ENCODE results near the gene RBMS1.

RBMS1 gene

DNA sequence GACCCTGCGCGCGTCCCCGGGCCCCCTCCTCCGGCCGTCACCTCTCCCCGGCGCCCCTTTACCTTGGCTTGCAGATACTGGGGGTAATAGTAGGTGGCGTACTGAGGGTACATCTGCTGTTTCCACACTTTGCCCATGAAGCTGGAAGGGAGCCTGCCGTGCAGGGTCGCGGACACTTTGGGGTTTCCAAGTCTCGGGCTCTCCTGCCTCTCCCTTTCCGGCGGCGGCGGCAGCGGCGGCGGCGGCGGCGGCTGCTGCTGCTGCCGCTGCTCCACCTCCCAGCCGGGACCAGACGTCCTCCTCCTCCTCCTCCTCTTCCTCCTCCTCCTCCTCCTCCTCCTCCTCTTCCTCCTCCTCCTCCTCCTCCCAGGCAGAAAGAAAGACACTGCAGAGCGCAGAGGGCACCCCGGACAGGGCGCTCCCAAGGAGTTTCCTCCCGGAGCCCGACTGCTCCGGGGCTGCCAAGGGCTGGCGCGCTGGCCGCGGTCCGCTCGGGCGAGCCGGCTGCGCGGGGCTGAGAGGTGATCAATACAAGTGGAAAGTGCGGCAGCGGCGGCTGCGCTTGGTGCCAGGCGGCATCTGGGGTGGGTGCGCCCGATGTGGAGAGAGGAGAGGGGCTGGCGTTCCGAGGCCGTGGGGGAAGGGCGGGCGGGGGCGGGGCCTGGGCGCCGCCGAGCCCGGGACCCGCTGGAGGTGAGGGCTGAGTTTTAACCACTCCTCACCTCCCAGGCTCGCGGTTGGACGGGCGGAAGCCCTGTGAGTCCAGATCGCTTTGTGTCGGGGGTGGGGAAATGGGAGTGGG, at the start of gene RBMS1:
TSS of gene RBMS1 (minus strand) at position 581 of the 802 bp plus-strand sequence. CDS start at position 137, 444 bp downstream.
- POLR2A ChIA-PET (ENCODE audit: low non-redundant PET): no interaction called here
- TF ChIP-seq, protein P1, sequence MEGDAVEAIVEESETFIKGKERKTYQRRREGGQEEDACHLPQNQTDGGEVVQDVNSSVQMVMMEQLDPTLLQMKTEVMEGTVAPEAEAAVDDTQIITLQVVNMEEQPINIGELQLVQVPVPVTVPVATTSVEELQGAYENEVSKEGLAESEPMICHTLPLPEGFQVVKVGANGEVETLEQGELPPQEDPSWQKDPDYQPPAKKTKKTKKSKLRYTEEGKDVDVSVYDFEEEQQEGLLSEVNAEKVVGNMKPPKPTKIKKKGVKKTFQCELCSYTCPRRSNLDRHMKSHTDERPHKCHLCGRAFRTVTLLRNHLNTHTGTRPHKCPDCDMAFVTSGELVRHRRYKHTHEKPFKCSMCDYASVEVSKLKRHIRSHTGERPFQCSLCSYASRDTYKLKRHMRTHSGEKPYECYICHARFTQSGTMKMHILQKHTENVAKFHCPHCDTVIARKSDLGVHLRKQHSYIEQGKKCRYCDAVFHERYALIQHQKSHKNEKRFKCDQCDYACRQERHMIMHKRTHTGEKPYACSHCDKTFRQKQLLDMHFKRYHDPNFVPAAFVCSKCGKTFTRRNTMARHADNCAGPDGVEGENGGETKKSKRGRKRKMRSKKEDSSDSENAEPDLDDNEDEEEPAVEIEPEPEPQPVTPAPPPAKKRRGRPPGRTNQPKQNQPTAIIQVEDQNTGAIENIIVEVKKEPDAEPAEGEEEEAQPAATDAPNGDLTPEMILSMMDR (conservative IDR thresholded peaks at IDR 0.05; ENCODE audit: low read depth): no peak
- H3K27ac ChIP-seq: peak within 1 kb of the TSS; percentile 97
- CTCF ChIA-PET: interaction anchor here (0.5 to 0.9 kb wide), 2 partner anchors 45 to 501 kb away, joined by 3 read pairs; no protein-coding TSS in a partner anchor
- DNase-seq (ENCODE audit: low spot score): peak; percentile 60

- ChIA-PET POLR2A (ENCODE audit: low non-redundant PET) (no interaction called here), CTCF (interaction anchor here (0.6 kb wide), 1 partner anchor 41 kb away, joined by 3 read pairs; no protein-coding TSS in a partner anchor)
- DNase-seq (ENCODE audit: low spot score): no peak
Measured at GRCh38 chr2:160541745-160542144, 48.1 kb upstream of the RBMS1 start.

DNA sequence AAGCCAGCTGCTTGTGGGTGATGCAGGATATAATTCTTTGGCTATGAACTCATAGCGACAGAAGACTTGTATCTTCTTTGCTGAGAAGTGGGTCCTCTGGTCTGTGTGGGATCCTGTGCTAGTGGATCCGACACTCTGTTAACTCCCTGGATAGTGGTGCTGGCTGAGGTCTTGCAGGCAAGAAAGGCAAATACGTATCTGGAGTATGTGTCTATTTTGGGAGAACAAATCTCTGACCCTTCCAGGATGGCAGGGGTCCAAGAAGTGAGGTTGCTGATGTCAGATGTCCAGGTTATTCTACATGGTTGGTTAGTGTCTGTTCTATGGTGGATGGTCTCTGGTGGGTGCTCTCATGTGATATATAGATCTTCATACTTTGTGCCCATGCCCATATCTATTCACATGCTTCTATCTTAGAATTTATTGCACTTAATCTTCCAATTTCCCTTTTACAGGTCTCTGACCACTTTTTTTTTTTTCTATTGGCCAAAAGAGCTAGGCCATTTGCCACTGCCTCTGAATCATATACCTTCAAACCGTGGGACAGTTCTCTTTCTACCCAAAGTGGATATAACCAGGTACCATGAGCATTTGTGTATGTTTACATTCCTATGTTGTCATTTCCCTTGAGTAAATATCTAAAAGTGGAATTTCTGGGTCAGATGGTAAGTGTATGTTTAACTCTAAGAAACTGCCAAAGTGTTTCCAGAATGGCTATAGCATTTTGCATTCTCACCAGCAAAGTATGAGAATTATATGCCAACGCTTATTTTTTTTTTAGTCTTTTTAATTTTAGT, 45.1 kb upstream of the RBMS1 start:
- POLR2A ChIA-PET (ENCODE audit: low non-redundant PET): no interaction called here

More at GRCh38 chr2:160541745-160542144, 48.1 kb upstream of the RBMS1 start:
- H3K27ac ChIP-seq: no peak overlapping the region
- TF ChIP-seq, protein P1 (conservative IDR thresholded peaks at IDR 0.05; ENCODE audit: low read depth): no peak

DNA sequence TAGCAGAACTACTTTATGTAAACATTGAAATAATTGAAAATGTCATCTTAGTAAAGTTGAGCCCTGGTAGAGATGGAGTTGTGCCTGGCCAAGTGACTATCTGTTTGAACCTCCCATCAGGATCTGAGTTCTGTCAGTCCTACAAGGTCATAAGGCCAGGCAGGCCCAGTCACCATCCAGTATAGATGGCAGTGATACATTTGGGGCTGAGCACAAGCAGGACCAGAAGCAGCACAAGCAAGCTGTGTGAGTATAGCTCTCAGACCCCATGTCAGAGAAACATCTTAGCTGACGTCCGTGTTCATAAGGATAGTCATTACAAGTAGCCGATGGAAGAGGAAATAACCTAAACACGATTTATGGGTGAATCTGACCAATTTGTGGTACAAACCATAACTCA, 44.5 kb upstream of the RBMS1 start:
- DNase-seq (ENCODE audit: low spot score): no peak
- CTCF ChIA-PET: interaction anchor here (0.5 to 0.7 kb wide), 3 partner anchors 30 to 55 kb away, joined by 3 read pairs; no protein-coding TSS in a partner anchor
- no peak overlapping the region for H3K27ac ChIP-seq
- TF ChIP-seq, protein P1 (conservative IDR thresholded peaks at IDR 0.05; ENCODE audit: low read depth): no peak
- POLR2A ChIA-PET (ENCODE audit: low non-redundant PET): no interaction called here

More for the DNA sequence above, 45.1 kb upstream of the RBMS1 start:
- CTCF ChIA-PET: interaction anchor here (0.6 to 0.7 kb wide), 3 partner anchors 17 to 45 kb away, joined by 3 read pairs; no protein-coding TSS in a partner anchor
- no peak overlapping the region for H3K27ac ChIP-seq
- TF ChIP-seq, protein P1 (conservative IDR thresholded peaks at IDR 0.05; ENCODE audit: low read depth): no peak
- no peak for DNase-seq (ENCODE audit: low spot score)

- H3K27ac ChIP-seq: no peak overlapping the region
- TF ChIP-seq, protein P1 (conservative IDR thresholded peaks at IDR 0.05; ENCODE audit: low read depth): no peak
- DNase-seq (ENCODE audit: low spot score): no peak
- ChIA-PET CTCF (interaction anchor here (0.6 to 0.8 kb wide), 2 partner anchors 12 to 212 kb away, joined by 4 to 8 read pairs; no protein-coding TSS in a partner anchor), POLR2A (ENCODE audit: low non-redundant PET) (no interaction called here)
Measured at GRCh38 chr2:160534996-160535395, 41.4 kb upstream of the RBMS1 start.

DNA sequence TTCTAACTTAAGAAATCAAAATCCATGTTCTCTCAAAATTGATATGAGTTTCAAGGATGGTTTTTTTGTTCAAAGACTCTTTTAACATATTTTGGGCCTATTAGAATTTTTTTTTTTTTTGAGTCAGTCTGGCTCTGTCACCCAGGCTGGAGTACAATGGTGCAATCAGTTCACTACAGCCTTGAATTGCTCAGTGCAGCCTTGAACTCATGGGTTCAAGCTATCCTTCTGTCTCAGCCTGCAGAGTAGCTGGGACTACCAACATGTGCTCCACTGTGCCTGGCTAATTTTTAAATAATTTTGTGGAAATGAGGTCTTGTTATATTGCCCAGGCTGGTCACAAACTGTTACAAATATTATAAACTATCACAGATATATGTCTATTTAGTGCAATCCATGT, 40.6 kb upstream of the RBMS1 start:
- ChIA-PET CTCF (interaction anchor here (0.6 to 0.8 kb wide), 3 partner anchors 11 to 662 kb away, joined by 4 to 8 read pairs (median 4); no protein-coding TSS in a partner anchor), POLR2A (ENCODE audit: low non-redundant PET) (no interaction called here)
- no peak for DNase-seq (ENCODE audit: low spot score)
- no peak overlapping the region for H3K27ac ChIP-seq
- TF ChIP-seq, protein P1 (conservative IDR thresholded peaks at IDR 0.05; ENCODE audit: low read depth): no peak

All from RWPE1 (cell line).